ENCODE measurements around the gene TMTC3. TPM values are rescaled to one million over a fixed set of nuclear protein-coding genes. Genes with fewer than 3 reads are reported as not detected.

Gene TMTC3
- total and polyA plus RNA-seq, 2 donors (not counting 3 experiments of a cell fraction or from before 2014, with no cell fraction given): 7.8 to 36.5 TPM

DNA sequence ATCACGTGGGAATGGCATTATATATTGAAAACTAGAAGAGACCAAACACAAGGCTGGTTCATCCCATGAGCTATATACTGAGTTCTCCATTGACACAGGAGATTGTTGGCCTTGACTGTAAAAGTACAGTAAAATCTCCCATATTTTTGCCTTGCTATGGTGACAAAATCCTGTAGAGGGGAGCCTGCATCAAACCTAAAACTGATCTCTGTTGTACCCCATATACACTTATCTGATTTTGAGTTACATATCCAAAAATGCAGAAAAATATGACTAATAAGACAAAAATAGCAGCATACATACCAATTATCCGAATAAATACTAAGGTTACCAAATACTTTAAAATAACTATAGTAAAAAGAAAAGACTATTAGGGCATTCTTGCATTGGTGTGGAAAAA, 60.4 kb downstream of the TMTC3 start:
- DNase-seq (ENCODE audit: low read depth, low spot score) (no peak), FAIRE-seq (no peak)
- TF ChIP-seq JUN (IDR thresholded peaks at IDR 0.05; ENCODE audit: borderline replicate concordance, insufficient read depth, insufficient read length, low read depth): no peak
- TF ChIP-seq FOS (IDR thresholded peaks at IDR 0.05; ENCODE audit: borderline replicate concordance, insufficient read depth, low read length): no peak
- no peak for TF ChIP-seq GATA2 (IDR thresholded peaks at IDR 0.05; ENCODE audit: insufficient read depth, insufficient read length, low read depth, low read length)
- TF ChIP-seq MYC (IDR thresholded peaks at IDR 0.05; ENCODE audit: low read depth, low read length): no peak
- TF ChIP-seq, protein P1, sequence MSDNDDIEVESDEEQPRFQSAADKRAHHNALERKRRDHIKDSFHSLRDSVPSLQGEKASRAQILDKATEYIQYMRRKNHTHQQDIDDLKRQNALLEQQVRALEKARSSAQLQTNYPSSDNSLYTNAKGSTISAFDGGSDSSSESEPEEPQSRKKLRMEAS (IDR thresholded peaks at IDR 0.05; ENCODE audit: insufficient read depth, insufficient read length): no peak
- TF ChIP-seq, protein P2, sequence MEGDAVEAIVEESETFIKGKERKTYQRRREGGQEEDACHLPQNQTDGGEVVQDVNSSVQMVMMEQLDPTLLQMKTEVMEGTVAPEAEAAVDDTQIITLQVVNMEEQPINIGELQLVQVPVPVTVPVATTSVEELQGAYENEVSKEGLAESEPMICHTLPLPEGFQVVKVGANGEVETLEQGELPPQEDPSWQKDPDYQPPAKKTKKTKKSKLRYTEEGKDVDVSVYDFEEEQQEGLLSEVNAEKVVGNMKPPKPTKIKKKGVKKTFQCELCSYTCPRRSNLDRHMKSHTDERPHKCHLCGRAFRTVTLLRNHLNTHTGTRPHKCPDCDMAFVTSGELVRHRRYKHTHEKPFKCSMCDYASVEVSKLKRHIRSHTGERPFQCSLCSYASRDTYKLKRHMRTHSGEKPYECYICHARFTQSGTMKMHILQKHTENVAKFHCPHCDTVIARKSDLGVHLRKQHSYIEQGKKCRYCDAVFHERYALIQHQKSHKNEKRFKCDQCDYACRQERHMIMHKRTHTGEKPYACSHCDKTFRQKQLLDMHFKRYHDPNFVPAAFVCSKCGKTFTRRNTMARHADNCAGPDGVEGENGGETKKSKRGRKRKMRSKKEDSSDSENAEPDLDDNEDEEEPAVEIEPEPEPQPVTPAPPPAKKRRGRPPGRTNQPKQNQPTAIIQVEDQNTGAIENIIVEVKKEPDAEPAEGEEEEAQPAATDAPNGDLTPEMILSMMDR (IDR thresholded peaks at IDR 0.05; ENCODE audit: extremely low read depth in 1 of 2, insufficient read depth in 1 of 2, low read depth in 1 of 2, low read length in 2 of 2): no peak
- TF ChIP-seq EZH2 (IDR thresholded peaks at IDR 0.05; ENCODE audit: borderline replicate concordance, low read depth, low read length, severe bottlenecking): no peak
- no peak for TF ChIP-seq POLR2AphosphoS5 (IDR thresholded peaks at IDR 0.05; ENCODE audit: insufficient read depth, low read depth, low read length)
- no peak for TF ChIP-seq POLR2A (IDR thresholded peaks at IDR 0.05; ENCODE audit: low read depth, low read length)
- dilution Hi-C loops (cut with MboI; ENCODE audit: extremely low pct_ligation_motif_present, low sequenced_read_pairs) (no loop called here), intact Hi-C loops (cut with micrococcal nuclease) (no loop called here)
- Histone ChIP-seq H3K4me1 (ENCODE audit: control insufficient read depth, extremely low read depth, insufficient read depth, low read length) (no peaks in the 10 kb centered on the region), H3K36me3 (ENCODE audit: control insufficient read depth in 2 of 2, extremely low read depth in 1 of 2, insufficient read depth in 2 of 2, low read length in 2 of 2) (no peaks in the 10 kb centered on the region), H3K27ac (ENCODE audit: insufficient read depth, low read depth, low read length) (no peak overlapping the region), H3K9me1 (replicated peaks; ENCODE audit: control insufficient read depth, extremely low read depth, insufficient read depth, low read length) (no peaks in the 10 kb centered on the region), H3K4me2 (ENCODE audit: insufficient read depth, low read length) (no peak overlapping the region), H3K79me2 (ENCODE audit: control insufficient read depth, insufficient read depth, low read length) (no peaks in the 10 kb centered on the region), H3K27me3 (ENCODE audit: control insufficient read depth in 2 of 2, insufficient read depth in 2 of 2, low read length in 2 of 2) (no peaks in the 10 kb centered on the region), H3K4me3 (replicated peaks in 1 of 3; ENCODE audit: insufficient read depth in 1 of 3, low read depth in 1 of 3, low read length in 3 of 3) (no peak overlapping the region), H2AFZ (ENCODE audit: low read depth, low read length) (no peak overlapping the region), H3K9ac (replicated peaks; ENCODE audit: extremely low read depth, insufficient read depth, low read length) (no peak overlapping the region), H4K20me1 (replicated peaks; ENCODE audit: control insufficient read depth, extremely low read depth, insufficient read depth, low read length) (no peaks in the 10 kb centered on the region), H3K9me3 (replicated peaks; ENCODE audit: control insufficient read depth, insufficient read depth, low read length) (no peaks in the 10 kb centered on the region)
- ChIA-PET CTCF (no interaction called here), POLR2A (no interaction called here)
- BruUV-seq (replicated peaks): no TSS peak

Data from endothelial cell of umbilical vein (primary cell).